Activated effector memory CD4-positive, alpha-beta T cell treated with Interleukin-2 at 50 U/mL for 16 hours (primary cell): ENCODE data around the gene TRPM8.
"Not testable (repeated sequence)": the region's sequence is repeated elsewhere in the genome, so short reads cannot be mapped to it uniquely, and the experiment has no call there.

ENCODE experiments used
- DNase-seq: peaks from one replicate; pipeline ENCODE4 v3.0.0-alpha.2; 2020

Gene TRPM8

DNA sequence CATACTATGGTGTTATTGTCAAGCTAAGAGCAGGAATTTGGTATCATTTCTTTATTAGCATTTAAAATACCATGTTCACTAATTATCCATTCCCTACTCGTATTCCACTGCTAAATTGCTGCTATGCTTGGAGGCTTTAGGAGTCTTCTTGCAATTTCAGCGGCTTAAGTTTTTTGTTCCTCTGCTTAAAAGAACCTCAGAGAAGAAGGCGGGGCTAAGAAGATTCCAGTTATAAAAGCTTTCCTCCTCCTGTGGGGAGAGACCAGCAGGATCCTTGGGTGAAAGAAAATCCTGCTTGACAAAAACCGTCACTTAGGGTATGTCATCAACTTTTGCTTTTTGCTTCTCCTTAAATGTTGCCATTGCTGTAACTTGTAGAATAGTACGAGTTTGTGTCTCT, at the start of gene TRPM8:
TRPM8 (plus strand) TSS at position 258 of the 400 bp plus-strand sequence. CDS start 9,165 bp downstream, outside the sequence.
- no peak for DNase-seq

DNA sequence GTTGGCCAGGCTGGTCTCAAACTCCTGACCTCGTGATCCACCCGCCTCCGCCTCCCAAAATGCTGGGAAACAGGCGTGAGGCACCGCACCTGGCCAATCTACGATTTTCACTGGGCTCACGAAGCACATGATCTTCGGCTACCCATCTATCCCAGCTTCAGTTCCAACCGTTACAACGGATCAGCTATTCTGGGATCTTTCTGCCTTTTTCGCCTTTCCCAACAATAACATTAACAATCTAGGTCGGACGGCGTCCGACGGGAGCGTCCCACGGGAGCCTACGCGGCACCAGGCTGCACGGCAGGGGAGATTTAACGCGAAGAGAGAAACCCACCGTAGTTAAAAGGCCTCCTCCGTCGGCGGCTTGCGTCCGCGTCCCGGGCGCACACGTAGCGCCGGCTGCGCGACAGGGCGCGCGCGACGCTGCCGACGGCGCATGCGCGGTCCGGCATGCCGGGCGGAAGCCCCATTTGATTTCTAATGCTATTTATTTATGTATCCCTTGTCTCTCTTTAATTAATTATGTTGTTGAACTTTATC, 49.1 kb upstream of the TRPM8 start, which contains the start of gene MSL3B:
MSL3B (minus strand) TSS at position 394 of the 540 bp plus-strand sequence.
- peak; percentile 37 for DNase-seq

DNA sequence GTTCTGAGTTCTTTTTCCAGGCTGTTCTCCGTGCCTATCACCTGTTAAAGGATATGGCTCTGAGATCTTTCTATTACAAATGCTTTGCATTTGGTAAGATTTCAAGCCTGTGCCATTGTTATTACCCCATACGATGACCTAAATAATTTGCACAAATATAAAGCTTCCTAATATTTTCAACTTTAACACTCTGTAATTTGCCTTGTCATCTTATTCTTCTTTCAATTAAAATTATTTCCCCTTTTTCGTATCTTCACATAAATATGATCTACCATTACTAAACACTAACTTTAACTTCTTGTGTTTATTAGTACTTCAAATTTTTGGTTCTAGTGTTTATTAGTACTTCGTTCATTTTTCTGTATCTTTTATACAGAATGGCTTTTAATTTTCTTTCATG, 45.7 kb upstream of the TRPM8 start:
- DNase-seq, result no peak

DNA sequence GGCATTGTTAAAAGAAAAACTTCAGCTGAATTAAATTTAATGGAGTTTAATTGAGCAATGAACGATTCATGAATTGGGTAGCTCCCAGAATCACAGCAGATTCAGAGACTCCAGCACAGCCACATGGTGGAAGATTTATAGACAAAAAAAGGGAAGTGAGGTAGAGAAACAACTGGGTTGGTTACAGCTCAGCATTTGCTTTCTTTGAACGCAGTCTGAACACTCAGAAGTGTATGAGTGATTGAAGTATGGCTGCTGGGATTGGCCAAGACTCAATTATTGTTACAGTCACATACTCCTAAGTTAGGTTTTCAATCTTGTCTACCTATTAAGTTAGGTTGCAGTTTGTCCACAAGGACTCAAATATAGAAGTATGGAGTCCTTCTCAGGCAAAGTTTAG, 45.0 kb upstream of the TRPM8 start:
- DNase-seq, result not testable (repeated sequence)

DNA sequence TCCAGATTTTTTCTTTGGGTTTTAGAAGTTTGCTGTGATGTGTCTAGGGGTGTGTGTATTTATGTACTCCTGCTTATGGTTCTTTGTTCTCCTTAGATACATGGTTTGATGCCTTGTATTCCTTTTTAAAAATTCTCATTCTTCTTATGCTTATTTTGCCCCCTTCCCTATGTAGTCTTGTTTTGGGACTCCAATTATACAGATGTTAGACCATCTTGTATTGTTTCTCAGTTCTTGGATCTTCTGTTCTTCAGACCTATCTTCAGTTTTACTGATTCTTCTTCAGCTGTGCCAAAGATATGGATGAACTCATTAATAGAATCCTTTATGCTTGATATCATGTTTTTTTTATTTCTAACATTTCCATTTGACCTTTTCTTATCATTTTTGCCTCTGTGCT, 34.8 kb upstream of the TRPM8 start:
- no peak for DNase-seq

DNA sequence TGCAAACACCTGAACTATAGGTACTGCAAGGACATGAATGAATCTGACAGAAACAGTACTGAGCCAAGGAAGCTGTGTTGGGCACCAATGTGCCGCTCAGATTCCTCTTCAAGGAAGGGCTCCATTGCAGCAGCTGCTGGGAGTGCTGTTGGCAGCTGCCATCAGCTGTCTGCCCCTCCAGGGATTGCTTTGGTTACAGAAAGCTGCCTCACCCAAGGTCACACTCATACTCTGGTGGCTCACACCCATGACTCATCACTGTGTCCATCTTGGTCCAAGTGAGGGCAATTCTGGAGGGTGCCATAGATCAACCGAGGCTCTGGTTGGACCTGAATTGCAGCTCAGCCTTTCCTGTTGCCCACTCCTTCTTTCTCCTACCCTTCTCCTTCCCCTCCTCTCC, 24.4 kb upstream of the TRPM8 start:
- DNase-seq, result no peak

DNA sequence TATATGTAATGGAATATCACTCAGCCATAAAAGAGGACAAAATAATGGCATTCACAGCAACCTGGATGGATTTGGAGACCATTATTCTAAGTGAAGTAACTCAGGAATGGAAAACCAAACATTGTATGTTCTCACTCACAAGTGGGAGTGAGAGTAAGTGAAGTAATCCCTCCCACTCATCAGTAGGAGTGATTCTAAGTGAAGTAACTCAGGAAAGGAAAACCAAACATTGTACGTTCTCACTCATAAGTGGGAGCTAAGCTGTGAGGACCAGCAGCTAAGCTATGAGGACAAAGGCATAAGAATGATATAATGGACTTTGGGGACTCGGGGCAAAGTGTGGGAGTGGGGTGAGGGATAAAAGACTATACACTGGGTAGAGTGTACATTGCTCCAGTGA, 20.9 kb upstream of the TRPM8 start:
- DNase-seq, result not testable (repeated sequence)

DNA sequence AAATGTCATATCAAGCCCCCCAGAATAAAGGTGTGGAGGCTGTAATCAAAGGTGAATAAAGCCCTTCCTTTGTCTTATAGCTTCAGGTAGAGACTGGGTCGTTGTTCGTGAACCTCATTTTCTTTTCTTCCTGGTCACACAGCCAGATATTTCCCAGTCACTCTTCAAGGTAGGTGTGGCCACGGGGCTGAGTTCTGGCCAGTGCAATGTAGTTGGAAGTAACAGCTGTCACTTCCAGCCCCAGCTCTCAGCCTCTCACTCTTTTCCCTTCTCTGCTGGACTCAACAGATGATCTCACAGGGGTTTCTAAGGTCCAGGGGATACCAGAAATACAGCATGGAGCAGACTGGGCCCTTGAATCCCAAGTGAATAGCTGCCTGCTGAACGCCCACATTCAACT, 15.8 kb upstream of the TRPM8 start:
- DNase-seq, result no peak

DNA sequence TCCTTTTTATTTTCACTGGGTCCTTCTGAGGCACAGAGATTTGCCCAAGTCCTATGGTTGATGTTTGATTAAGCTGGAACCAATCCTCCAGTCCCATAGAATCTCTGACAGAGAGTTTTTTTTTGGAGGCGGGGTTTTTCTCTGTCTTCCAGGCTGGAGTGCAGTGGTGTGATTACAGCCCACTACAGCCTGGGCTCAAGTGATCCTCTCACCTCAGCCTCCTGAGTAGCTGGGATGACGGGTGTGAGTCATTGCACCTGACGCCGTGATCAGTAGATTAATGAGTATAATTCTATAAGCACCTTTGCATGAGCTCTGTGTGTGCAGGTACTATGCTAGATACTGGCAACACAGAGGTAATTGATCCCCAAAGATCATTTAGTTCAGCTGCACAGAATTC, 15.3 kb upstream of the TRPM8 start:
- DNase-seq, result no peak

DNA sequence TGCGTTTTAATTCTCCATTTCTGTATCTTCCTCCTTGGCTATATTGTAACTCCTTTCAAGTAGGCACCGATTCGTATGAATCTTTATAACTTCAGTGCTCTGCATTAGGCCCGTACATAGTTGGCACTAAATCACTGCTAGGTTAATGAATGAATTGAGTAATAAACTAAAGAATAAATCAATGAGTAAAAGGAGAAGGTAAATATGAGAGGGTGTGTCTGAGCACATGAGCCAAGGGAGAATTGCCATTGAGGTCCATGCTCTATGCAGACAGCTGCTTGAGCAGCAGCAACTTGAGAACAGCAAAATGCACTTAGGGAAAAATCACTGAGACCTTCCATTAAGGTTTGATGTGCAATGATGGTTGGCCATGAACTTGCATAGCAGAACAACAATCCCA, 11.2 kb upstream of the TRPM8 start:
- no peak for DNase-seq

DNA sequence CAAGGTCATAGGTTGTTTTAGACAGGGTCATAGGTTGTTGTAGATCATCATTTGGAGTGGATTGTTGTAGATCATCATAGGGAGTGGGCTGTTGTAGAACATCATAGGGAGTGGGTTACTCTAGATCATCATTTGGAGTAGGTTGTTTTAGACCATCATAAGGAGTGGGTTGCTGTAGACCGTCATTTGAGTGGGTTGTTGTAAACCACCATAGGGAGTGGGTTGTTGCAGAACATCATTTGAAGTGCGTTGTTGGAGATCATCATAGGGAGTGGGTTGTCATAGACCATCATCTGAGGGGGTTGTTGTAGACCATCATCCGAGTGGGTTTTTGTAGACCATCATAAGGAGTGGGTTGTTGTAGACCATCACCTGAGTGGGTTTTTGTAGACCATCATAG, 9.5 kb upstream of the TRPM8 start:
- DNase-seq, result no peak

DNA sequence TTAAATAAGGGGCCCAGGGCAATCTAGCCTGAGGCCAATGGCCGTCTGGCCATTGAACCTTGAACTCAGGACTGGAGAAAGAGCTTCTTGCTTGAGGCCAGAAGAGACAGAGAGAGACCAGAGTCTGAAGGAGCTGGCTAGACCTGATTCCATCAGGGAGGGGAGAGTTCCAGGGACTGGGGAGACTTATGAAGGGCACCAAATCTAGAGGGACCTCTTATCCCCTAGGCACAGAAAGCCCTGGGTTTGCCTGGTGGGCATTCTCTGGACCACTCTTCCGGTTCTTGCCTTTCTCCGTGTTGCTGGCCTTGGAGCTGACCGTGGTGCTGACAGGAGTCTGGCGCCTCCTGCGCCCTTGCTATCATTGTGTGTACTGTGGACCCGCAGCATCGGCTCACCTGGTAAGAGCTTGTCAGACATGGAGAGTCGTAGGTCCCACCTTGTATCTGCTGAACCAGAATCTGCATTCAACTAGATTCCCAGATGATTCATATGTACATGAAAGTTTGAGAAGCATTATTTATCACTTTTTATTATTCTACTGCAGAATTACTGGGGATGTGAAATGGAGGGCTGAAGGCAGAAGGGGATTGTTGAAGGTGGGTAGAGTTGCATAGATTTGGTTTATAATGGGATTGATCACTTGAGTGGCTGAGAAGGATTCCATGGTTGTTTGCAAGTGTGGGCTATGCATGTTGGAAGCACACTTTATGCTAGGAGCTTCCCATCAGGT, 4.3 kb upstream of the TRPM8 start:
- no peak for DNase-seq

DNA sequence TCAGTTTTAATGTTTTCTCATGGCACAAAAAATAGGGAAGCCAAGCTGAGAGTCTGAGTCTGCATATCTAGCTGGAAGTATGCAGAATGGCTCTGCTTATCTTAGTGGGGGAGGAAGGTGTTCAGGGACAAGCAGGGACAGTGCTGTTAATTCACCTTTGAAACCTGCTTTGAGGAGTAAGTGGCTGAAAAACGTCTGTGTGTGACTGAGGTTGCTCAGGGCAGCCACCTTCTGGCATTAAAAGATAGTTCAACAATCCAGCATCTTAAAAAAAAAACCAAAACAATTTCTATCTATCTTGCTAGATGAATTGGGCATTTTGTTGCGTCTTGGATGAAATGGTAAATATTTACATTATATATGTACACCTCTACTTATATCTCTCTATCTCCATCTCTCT, 2.0 kb upstream of the TRPM8 start:
- DNase-seq, result no peak

DNA sequence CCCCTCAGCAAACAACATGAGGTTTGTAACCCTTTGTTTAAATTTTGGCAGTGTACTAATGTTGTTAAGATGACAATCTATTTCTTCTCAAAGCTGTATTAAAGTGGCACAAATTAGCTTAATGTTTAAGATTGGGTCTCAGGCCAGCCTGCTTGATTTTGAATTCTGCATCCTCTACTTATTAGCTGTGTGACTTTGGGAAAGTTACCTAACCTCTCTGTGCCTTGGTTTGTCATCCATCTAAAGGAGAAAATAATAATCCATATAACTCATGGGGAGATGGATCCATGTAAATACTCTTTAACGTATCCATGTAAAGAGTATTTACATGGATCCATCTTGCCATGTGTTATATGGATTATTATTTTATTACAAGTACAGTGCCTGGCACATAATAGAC, 2.1 kb downstream of the TRPM8 start:
- no peak for DNase-seq

DNA sequence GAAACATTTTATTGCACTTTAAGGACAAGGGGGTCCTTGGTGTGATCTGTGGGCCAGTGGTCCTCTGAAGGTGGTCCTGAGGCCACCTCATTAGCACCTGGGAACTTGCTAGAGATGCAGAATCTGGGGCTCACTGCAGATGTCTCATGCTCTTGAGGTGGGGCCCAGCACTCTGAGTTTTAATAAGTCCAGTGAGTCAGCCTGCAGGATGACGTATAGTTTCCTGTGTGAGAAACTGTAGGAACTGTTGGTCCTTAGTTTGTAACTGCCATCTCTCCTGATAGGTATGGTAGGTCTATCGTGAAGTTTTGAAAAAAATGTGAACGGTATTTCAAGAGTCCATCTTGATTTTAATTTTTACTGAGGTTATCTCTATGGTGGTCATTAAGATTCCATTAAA, 2.8 kb downstream of the TRPM8 start:
- no peak for DNase-seq

DNA sequence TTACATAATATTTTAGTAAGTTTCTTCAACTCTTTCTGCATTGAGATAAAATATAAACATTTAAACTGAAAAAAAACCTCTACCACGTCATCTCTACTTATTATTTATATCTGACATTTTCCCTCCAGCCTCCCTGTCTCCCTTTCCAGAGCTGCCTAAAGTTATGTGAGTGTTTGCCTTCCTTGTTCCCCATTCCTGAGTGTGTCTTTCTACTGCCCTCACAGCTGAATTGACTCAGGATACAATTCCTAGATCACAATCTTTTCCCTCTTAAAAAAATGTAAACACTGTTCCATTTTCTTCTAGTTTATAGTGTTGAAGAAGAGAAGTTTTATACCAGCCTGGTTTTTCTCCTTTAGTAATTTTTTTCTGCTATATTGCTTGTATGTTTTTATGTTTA, 5.3 kb downstream of the TRPM8 start:
- DNase-seq, result no peak

DNA sequence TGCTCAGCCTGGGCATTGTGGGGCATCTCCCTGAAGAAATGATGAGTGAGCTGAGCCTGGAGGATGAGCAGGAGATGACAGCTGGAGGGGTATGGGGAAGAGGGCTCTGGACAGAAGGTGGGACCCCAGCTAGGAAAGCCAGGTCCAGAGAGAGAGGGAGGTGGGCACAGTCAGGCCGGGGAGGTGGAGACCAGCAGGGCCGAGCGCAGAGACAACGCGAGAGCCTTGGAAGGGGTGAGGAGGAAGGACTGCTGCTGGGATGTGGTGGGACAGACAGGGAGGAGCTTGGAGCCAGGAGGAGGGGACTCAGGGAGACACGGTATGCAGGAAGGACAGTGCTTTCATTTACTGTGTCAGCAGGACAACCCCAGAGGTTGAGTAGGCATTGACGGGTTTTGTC, 8.2 kb downstream of the TRPM8 start:
- no peak for DNase-seq

DNA sequence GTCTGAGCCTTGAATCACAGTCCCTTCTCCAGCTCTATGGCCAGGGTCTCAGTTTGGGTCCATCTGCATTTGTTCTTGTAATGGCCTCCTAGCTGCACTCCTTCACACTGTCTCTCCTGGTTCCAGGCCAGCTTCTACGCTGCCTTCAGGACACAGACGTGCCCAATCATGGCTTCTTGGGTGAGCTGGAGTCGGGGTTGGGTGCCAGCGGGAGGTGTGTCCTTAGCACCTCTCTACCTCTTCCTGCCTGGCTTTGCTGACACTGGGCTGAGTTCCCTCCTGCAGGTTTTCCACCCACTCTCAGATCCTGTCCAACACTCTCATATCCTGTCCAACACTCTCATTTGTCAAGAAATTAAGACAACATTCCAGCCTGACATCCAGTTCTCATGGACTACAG, 9.6 kb downstream of the TRPM8 start:
- no peak for DNase-seq

DNA sequence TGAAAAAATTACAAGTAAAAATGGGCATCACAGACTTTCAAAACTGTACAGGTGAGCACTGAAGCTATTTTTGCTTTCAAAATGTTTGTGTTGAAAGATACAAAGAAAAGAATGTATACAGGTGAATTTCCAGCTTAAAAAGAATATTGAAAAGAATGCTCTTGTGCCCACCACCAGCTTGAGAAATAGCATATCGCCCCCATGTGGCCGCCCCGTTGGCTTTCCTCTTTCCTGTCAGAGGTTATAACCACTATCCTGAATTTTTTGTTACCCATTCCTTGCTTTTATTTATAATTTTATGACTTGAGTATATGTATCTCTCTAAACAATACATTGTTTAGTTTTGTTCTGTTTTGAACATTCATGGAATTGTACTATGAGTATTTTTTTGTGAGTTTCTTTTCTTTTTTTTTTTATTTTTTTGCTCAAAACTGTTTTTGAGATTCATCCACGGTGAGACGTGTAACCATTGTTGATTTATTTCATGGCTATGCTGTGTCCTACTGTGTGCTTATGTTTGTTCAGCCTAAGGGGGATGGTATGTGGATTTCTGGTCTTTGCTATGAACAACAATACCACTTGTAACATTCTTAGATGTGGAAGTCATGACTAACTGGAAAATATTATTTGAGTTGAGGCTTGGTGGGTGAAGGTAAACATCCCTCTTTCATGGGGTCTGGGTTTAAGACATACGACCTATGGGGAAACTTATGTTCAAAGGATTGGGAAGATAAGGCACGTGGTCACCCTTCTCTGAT, 11.6 kb downstream of the TRPM8 start:
- DNase-seq, result no peak

DNA sequence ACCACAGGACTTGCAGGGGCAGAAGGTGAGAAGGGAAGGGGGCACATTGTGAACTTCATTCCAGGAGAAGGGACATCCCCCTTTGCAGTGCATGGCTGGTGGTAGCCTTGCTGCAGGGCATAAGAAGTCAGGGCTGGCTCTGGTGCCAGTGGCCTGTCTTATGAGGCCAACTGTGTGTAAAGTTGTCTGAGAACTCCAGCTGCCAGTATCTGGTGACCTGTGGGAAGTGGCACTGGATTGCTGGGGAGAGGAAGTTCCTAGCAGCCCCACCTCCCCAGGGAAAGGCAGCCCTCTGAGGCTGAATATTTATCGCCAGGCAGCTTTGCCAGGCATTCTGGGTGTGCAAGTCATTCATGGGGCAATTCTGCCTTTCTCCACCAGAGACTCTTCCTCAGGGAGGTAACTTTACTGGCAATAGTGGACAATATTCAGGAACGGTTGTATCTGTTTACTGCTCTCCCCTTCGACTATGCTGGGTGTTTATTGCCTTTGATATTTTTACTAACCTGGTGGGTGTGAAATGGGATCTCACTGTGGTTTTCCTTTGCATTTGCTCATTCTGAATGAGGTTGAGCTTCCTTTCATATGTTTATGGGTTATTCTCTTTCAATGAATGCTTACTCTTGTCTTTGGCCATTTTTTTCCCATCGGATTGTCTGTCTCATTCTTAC, 12.3 kb downstream of the TRPM8 start:
- no peak for DNase-seq

DNA sequence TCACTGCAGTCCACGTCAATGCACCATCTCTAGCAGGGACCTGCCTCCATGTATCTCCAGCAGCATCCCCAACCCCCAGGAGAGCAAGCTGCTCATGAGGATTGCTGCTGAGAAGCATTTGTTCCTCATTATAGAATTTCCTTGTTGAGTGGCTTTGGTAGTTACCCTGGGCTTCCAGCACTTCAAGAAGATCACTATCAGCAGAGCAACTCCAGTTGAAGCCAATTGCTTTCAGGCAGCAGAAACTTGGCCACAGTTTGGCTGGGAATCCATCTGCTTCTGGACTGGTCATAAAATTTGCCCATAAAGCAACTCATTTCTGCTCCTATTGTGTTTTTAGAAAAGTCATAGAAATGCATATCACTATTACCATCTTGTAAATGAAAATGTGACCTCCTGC, 17.4 kb downstream of the TRPM8 start:
- DNase-seq, result no peak

DNA sequence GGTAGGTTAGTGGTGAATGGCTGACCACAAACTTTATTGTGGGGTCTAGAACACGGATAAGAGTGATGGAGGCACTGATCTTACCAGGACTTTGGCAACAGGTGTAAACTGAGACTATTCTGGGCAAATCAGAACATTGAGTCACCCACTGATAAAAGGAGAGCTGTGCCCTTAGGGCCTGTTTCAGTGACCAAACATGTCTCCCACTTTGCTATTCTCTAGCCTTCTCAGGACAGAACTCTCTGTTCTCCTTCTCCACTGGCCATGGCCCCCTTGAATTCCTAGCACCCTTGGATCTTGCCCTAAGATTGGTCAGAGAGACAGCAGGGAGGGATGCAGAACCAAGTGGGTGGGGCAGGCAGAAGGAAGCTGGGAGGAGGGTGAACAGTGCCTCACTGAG, 18.3 kb downstream of the TRPM8 start:
- no peak for DNase-seq

DNA sequence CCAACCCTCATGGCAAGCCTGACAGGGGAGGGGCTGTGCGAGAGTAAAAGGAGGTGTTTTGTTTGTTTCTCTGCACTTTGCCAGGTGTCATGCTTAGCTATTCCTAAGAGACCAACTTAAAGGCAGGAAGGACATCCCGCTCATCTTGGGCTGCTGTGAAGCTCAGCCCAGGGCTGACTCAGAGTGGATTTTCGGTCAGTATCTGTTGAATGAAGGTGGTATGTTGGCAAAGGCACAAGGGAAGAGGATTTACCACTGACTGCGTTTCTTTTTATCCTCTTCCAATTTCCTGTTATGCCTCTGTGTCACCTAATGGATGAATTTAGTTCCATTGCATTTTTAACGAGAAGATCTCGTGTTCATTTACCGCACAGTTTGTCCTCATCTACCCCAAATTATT, 18.9 kb downstream of the TRPM8 start:
- DNase-seq, result no peak
